PC-9 (cell line): ENCODE data around the gene RPS5.

ENCODE experiments used
- CTCF ChIP-seq: fragments of 200-600 bp; sonication (generic); conservative IDR thresholded peaks from 2 replicates; pipeline ENCODE4 v1.6.1; 2017; ENCODE audit warnings: mixed run types, antibody characterized with exemption, mild to moderate bottlenecking, moderate library complexity
- EZH2 ChIP-seq: fragments of 200-600 bp; sonication (generic); IDR thresholded peaks from 2 replicates; pipeline ENCODE4 v1.8.0; 2017; ENCODE audit warnings: antibody characterized with exemption, low read depth

GRCh38 chr19:58380037-58380661, 6.9 kb upstream of the RPS5 start:
- no peak for TF ChIP-seq CTCF
- TF ChIP-seq EZH2, result no peak
